Aorta (tissue), 5 donors: ENCODE measurements around the gene AQP4. TPM values are rescaled to one million over a fixed set of nuclear protein-coding genes. Genes with fewer than 3 reads are reported as not detected.
A peak's percentile ranks its signal among the peaks of the same experiment; 100 is the strongest.

ENCODE experiments used
- ATAC-seq: fragments of 200-7000 bp; cut with Tn5 transposase; one replicate; pipeline ENCODE4 v1.9.1; 2022; ENCODE audit warnings: moderate library complexity; ENCODE audit not compliant: low FRiP score
- DNase-seq, 2 donors: peaks; one replicate each; pipeline ENCODE4 v3.0.0-alpha.2; 2020
- H3K27ac ChIP-seq, 2 donors: one replicate each; pipeline ENCODE4 v1.5.1; 2013; ENCODE audit warnings: low read length in 2 of 2, mild to moderate bottlenecking in 2 of 2, moderate library complexity in 2 of 2, control low read depth in 1 of 2, inconsistent platforms in 1 of 2, low read depth in 1 of 2
- H3K27me3 ChIP-seq, 2 donors: one replicate each; pipeline ENCODE4 v1.6.1; 2013; ENCODE audit warnings: control low read depth in 1 of 2, low read length in 1 of 2, mild to moderate bottlenecking in 1 of 2, moderate library complexity in 1 of 2; ENCODE audit not compliant: insufficient read depth in 2 of 2, control insufficient read depth in 1 of 2
- H3K36me3 ChIP-seq, 2 donors: one replicate each; pipeline ENCODE4 v1.6.1; 2013; ENCODE audit warnings: control low read depth in 1 of 2, low read length in 1 of 2, mild to moderate bottlenecking in 1 of 2; ENCODE audit not compliant: insufficient read depth in 2 of 2, control insufficient read depth in 1 of 2
- H3K4me1 ChIP-seq, 2 donors: one replicate each; pipeline ENCODE4 v1.6.1; 2013; ENCODE audit warnings: low read length in 2 of 2, control low read depth in 1 of 2, mild to moderate bottlenecking in 1 of 2, moderate library complexity in 1 of 2; ENCODE audit not compliant: insufficient read depth in 2 of 2, control insufficient read depth in 1 of 2
- H3K4me3 ChIP-seq, 2 donors: one replicate each; pipeline ENCODE4 v1.5.1; 2013; ENCODE audit warnings: low read length in 2 of 2, control low read depth in 1 of 2, mild to moderate bottlenecking in 1 of 2
- H3K9me3 ChIP-seq: one replicate; pipeline ENCODE4 v1.6.1; 2013; ENCODE audit warnings: mild to moderate bottlenecking, low read length; ENCODE audit not compliant: control insufficient read depth
- WGBS, 2 donors: extraction: QIAGEN DNeasy Blood & Tissue Kit; methylation state at CpG; one replicate each; pipeline ENCODE4 v1.1.7; 2013; 5-methylcytosine and 5-hydroxymethylcytosine counted together
- intact Hi-C, 2 donors: fragments of 100-400 bp; cut with DNase I; formaldehyde crosslinking; loops; one replicate each; pipeline versions ENCODE4 v1.14.2 to v1.15.0; 2022
- polyA plus RNA-seq, 2 donors: library from polyadenylated mRNA; stranded (reverse); fragments of 200-250 nt; gene quantifications; one replicate each; pipeline ENCODE4 v1.2.3, GENCODE V29; 2013
- total RNA-seq, 2 donors: library from RNA; stranded (reverse); fragmentation: NEBNext Ultra II Directional; extraction: Animal tissue kit (Norgen Biotek cat#: 25700); gene quantifications; one replicate each; pipeline ENCODE4 v1.2.1, GENCODE V29; 2021
- donor health status: healthy with polysubstance abuse.
- donor health status: Bipolar disorder and iron deficiency.
- donor health status: DM: no; HTN: no; CAD: no.
- donor health status: DM: no; HTN: no; CAD: no.
- donor health status: DM: yes; HTN: yes; CAD: no.

AQP4 gene
- total and polyA plus RNA-seq, 4 donors: 0.28 to 0.30 TPM; not detected in 2

GRCh38 chr18:26875040-26875654 lies 9.6 kb upstream of the AQP4 start:
- H3K4me3 ChIP-seq: no peak overlapping the region
- peaks cover 2% of the 10 kb centered on the region for H3K9me3 ChIP-seq
- no peak for ATAC-seq
- H3K27me3 ChIP-seq: no peaks in the 10 kb centered on the region
- H3K36me3 ChIP-seq: no peaks in the 10 kb centered on the region
- no peaks in the 10 kb centered on the region for H3K4me1 ChIP-seq
- WGBS, 2 donors: 86 to 89% methylated on average over 2 of the region's 2 CpGs
- no peak overlapping the region for H3K27ac ChIP-seq
- no peak for DNase-seq
- intact Hi-C loops: no loop called here

- H3K27ac ChIP-seq: no peak overlapping the region
- intact Hi-C loops: no loop called here
- no peaks in the 10 kb centered on the region for H3K27me3 ChIP-seq
- H3K36me3 ChIP-seq: no peaks in the 10 kb centered on the region
- H3K4me1 ChIP-seq: no peaks in the 10 kb centered on the region
- DNase-seq (no peak), ATAC-seq (no peak)
- peaks cover 2% of the 10 kb centered on the region for H3K9me3 ChIP-seq
- H3K4me3 ChIP-seq: no peak overlapping the region
Measured at GRCh38 chr18:26874283-26874682, 8.8 kb upstream of the AQP4 start.

DNA sequence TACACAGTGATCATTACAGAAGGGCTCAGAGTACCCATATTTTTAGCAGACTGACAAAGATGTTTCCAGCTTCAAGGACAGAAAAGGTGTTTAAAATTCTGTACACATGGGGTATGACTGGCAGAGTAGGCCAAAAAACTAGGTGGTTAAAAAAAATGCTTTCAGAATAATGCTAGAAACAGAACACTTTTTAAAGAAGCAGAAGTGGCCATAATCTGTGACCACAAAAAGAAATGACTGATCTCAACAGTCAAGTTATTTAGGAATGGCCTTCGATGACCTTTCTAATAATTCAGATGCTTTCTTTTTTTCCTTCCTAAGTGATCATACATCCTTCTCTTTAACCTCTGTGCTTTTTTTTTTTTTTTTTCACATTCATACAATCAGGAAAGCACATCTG lies 4.1 kb upstream of the AQP4 start:
- no peak for DNase-seq
- H3K4me1 ChIP-seq: no peaks in the 10 kb centered on the region
- intact Hi-C loops: no loop called here
- no peaks in the 10 kb centered on the region for H3K27me3 ChIP-seq
- H3K27ac ChIP-seq: no peak overlapping the region
- H3K9me3 ChIP-seq: no peaks in the 10 kb centered on the region
- H3K4me3 ChIP-seq: no peak overlapping the region
- 66 to 87% methylated on average over 1 of the region's 1 CpG for WGBS, 2 donors
- no peak for ATAC-seq
- H3K36me3 ChIP-seq: no peaks in the 10 kb centered on the region

- ATAC-seq (no peak), DNase-seq (no peak)
- no peaks in the 10 kb centered on the region for H3K9me3 ChIP-seq
- H3K36me3 ChIP-seq: no peaks in the 10 kb centered on the region
- H3K27me3 ChIP-seq: no peaks in the 10 kb centered on the region
- no peak overlapping the region for H3K4me3 ChIP-seq
- no peaks in the 10 kb centered on the region for H3K4me1 ChIP-seq
- 2 to 8% methylated on average over 6 of the region's 6 CpGs for WGBS, 2 donors
- H3K27ac ChIP-seq: no peak overlapping the region
- intact Hi-C loops: no loop called here
Measured at GRCh38 chr18:26868968-26869586, 3.6 kb upstream of the AQP4 start.

GRCh38 chr18:26867471-26867870 lies 2.0 kb upstream of the AQP4 start:
- Histone ChIP-seq H3K9me3 (no peaks in the 10 kb centered on the region), H3K27me3 (no peaks in the 10 kb centered on the region), H3K4me1 (no peaks in the 10 kb centered on the region), H3K36me3 (no peaks in the 10 kb centered on the region), H3K27ac (no peak overlapping the region), H3K4me3 (no peak overlapping the region)
- WGBS, 2 donors: 34 to 42% methylated on average over 4 of the region's 4 CpGs
- intact Hi-C loops: no loop called here
- DNase-seq: no peak
- ATAC-seq: no peak

DNA sequence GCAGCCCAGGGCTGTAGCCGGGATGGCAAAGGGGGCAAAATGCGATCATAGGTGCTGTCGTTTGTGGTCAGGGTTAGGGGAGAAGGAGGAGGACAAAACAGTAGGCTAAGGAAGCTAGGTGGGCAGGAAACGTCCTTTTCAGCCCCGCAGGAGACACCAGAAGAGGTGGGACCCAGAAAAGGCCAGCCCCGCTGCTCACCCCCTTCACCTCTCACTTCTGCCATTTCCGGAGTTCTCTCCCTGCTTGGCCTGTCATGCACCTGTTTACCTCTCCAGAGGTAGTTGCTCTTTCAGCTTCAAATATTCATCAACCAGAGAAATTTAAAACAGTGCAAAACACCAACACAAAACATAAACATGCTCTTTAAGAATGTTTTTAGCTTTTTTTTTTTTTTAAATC lies 849 bp downstream of the AQP4 start:
- no peak for ATAC-seq
- intact Hi-C loops: no loop called here
- WGBS, 2 donors: 90 to 93% methylated on average over 7 of the region's 7 CpGs

GRCh38 chr18:26863921-26864497 lies 1.5 kb downstream of the AQP4 start:
- ATAC-seq (no peak), DNase-seq (no peak)
- 67 to 72% methylated on average over 9 of the region's 9 CpGs for WGBS, 2 donors
- intact Hi-C loops: no loop called here
- Histone ChIP-seq H3K27ac (no peak overlapping the region), H3K9me3 (peaks cover 2% of the 10 kb centered on the region), H3K4me3 (no peak overlapping the region), H3K36me3 (no peaks in the 10 kb centered on the region), H3K27me3 (no peaks in the 10 kb centered on the region), H3K4me1 (no peaks in the 10 kb centered on the region)

More for the DNA sequence above, 849 bp downstream of the AQP4 start:
- Histone ChIP-seq H3K4me3 (no peak overlapping the region), H3K36me3 (no peaks in the 10 kb centered on the region), H3K27me3 (no peaks in the 10 kb centered on the region), H3K4me1 (no peaks in the 10 kb centered on the region), H3K27ac (no peak overlapping the region), H3K9me3 (peaks cover 2% of the 10 kb centered on the region)
- DNase-seq: no peak

DNA sequence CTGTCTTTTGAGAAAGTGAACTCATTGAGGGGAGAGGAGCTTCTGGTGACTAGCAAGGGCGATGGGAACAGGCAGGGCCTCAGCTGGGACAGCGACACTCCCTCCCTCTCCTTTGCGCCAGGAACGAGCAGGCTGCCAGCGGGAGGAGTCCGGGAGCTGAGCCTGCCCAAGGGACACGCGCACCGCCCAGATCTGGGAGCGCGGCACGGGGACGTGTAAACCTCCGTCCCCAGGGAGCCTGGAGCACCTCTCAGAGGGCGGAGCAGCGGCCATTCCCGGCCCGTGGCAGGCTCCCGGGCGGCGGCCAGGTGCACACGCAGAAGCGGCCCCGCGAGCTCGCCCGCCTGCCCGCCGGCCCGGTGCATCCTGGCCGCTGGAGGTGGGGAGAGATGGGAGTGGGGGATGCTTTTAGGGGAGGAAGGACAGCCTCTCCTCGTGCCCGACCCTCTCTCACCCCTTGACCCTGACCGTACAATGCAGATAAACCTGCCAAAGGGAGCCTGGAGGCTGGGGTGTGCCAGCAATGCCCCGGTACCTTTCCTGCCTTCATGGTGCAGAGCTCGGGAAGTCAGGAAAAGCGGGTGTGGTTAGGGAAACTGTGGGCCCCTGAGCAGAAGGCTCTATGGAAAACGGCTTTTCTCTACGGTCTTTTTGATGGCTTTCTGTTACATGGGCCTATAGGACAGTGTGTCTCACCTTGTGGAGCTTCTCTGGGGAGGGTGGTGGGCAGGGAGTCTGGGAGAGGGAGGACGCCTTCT lies 2.2 kb downstream of the AQP4 start:
- ATAC-seq: peak; percentile 64
- peaks cover 2% of the 10 kb centered on the region for H3K9me3 ChIP-seq
- intact Hi-C loops: no loop called here
- no peak overlapping the region for H3K27ac ChIP-seq
- peak in 1 of 2 donors; percentile 76 for DNase-seq
- 7% methylated on average over 40 of the region's 40 CpGs for WGBS, 2 donors
- H3K4me3 ChIP-seq: no peak overlapping the region
- no peaks in the 10 kb centered on the region for H3K36me3 ChIP-seq
- no peaks in the 10 kb centered on the region for H3K27me3 ChIP-seq
- H3K4me1 ChIP-seq: no peaks in the 10 kb centered on the region
